ENCODE results near the gene OBI1.

- TF ChIP-seq CTCF (IDR thresholded peaks at IDR 0.05), result no peak
- TF ChIP-seq KDM5A (IDR thresholded peaks at IDR 0.05), result no peak
- TF ChIP-seq RFX5 (IDR thresholded peaks at IDR 0.05), result no peak
- no peak for TF ChIP-seq POLR2A (IDR thresholded peaks at IDR 0.05; ENCODE audit: low read length)
- TF ChIP-seq JUN (IDR thresholded peaks at IDR 0.05), result no peak
- TF ChIP-seq HDAC2 (IDR thresholded peaks at IDR 0.05), result no peak
- no peak for TF ChIP-seq USF2 (IDR thresholded peaks at IDR 0.05)
- TF ChIP-seq HEYL (CRISPR knock-in tag; IDR thresholded peaks at IDR 0.05), result no peak
- no peak for TF ChIP-seq BHLHE40 (IDR thresholded peaks at IDR 0.05; ENCODE audit: low read depth, low read length)
- no peak for TF ChIP-seq MYC (IDR thresholded peaks at IDR 0.05; ENCODE audit: borderline replicate concordance, low read length)
- TF ChIP-seq PHF8 (IDR thresholded peaks at IDR 0.05; ENCODE audit: borderline replicate concordance, low read depth), result no peak
- no peak for TF ChIP-seq ESRRA (IDR thresholded peaks at IDR 0.05; ENCODE audit: borderline replicate concordance, low read length)
- TF ChIP-seq CHD4 (IDR thresholded peaks at IDR 0.05; ENCODE audit: borderline replicate concordance), result no peak
Measured at GRCh38 chr13:78597602-78597932, 61.4 kb downstream of the OBI1 start.
